PC-9 (cell line): ENCODE data around the gene ORC4.
"Not testable (repeated sequence)": the region's sequence is repeated elsewhere in the genome, so short reads cannot be mapped to it uniquely, and the experiment has no call there.

Experiments used
- EZH2 ChIP-seq: fragments of 200-600 bp; sonication (generic); IDR thresholded peaks from 2 replicates; pipeline ENCODE4 v1.8.0; 2017; ENCODE audit warnings: antibody characterized with exemption, low read depth
- TF ChIP-seq, protein P1 (sequence below): fragments of 200-600 bp; sonication (generic); conservative IDR thresholded peaks from 2 replicates; pipeline ENCODE4 v1.6.1; 2017; ENCODE audit warnings: mixed run types, antibody characterized with exemption, mild to moderate bottlenecking, moderate library complexity

DNA sequence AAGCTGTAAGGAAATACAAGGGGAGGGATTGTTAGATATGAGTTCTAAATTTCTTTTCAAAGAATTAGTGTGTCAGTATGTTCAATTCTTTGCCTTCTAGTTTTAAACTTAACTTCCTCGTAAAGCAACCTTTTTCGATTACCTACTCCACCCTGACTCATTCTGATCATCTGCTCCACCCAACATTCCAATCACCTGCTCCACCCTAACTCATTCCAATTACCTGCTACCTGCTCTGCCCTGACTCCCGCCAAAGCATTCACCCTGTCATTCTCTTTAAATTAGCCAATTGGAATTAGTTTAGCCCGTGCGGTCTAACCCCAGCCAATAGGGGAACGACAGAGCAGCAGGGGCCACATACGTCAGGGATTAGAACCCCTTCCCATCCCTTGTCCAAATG, 12.1 kb downstream of the ORC4 start:
- TF ChIP-seq, protein P1, sequence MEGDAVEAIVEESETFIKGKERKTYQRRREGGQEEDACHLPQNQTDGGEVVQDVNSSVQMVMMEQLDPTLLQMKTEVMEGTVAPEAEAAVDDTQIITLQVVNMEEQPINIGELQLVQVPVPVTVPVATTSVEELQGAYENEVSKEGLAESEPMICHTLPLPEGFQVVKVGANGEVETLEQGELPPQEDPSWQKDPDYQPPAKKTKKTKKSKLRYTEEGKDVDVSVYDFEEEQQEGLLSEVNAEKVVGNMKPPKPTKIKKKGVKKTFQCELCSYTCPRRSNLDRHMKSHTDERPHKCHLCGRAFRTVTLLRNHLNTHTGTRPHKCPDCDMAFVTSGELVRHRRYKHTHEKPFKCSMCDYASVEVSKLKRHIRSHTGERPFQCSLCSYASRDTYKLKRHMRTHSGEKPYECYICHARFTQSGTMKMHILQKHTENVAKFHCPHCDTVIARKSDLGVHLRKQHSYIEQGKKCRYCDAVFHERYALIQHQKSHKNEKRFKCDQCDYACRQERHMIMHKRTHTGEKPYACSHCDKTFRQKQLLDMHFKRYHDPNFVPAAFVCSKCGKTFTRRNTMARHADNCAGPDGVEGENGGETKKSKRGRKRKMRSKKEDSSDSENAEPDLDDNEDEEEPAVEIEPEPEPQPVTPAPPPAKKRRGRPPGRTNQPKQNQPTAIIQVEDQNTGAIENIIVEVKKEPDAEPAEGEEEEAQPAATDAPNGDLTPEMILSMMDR: not testable (repeated sequence)
- not testable (repeated sequence) for TF ChIP-seq EZH2
